Mammary microvascular endothelial cell (primary cell): ENCODE measurements around the gene C2orf66. TPM values are rescaled to one million over a fixed set of nuclear protein-coding genes. Genes with fewer than 3 reads are reported as not detected.

ENCODE experiments used
- total RNA-seq: library from RNA; depleted of rRNA; stranded (reverse); fragments of >200 nt; gene quantifications from 2 replicates; pipeline ENCODE4 v1.2.3, GENCODE V29; 2015

The C2orf66 gene
- not detected in 2 replicates for total RNA-seq

DNA sequence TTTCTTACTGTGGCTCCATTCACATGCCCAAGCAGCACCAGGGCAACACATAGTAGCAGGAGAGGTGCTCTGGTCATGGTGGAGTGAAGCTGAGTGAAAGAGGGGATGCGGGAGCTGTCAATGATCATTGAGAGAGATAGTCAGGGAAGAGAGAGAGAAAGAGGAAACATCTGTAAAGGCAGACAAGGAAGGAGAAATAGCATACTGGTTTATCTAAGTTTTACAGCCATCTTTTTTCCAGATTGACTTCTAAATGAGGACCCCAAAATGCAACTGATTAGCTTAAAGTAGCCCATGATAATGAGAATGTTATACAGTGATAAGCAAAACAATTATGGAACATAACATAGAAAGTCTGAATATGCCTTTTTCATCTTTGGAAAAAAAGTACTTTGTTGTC is at the start of gene C2orf66:
TSS of gene C2orf66 (minus strand) at position 96 of the 400 bp plus-strand sequence. CDS start at position 77, 19 bp downstream.

Other genes with a start within 250 kb of the C2orf66 start
- 69.7 and 69.8 TPM in 2 replicates for gene HECW2, start 215.8 kb downstream of the C2orf66 start, total RNA-seq
- 3.3 and 5.6 TPM in 2 replicates for gene CCDC150, start 169.6 kb downstream of the C2orf66 start, total RNA-seq
- 25.5 and 26.5 TPM in 2 replicates for gene GTF3C3, start 9.7 kb downstream of the C2orf66 start, total RNA-seq
- gene PGAP1, start 117.4 kb upstream of the C2orf66 start, total RNA-seq: 1.5 and 2.0 TPM in 2 replicates